ENCODE data around the gene FAM81B. TPM values are rescaled to one million over a fixed set of nuclear protein-coding genes. Genes with fewer than 3 reads are reported as not detected.

The FAM81B gene
- total and polyA plus RNA-seq, 2 donors (not counting 3 experiments of a cell fraction or from before 2014, with no cell fraction given), result not detected

- Histone ChIP-seq H4K20me1 (replicated peaks; ENCODE audit: control insufficient read depth, extremely low read depth, insufficient read depth, low read length) (no peaks in the 10 kb centered on the region), H2AFZ (ENCODE audit: low read depth, low read length) (no peak overlapping the region), H3K9me1 (replicated peaks; ENCODE audit: control insufficient read depth, extremely low read depth, insufficient read depth, low read length) (no peaks in the 10 kb centered on the region), H3K36me3 (ENCODE audit: control insufficient read depth in 2 of 2, extremely low read depth in 1 of 2, insufficient read depth in 2 of 2, low read length in 2 of 2) (peaks cover 16% of the 10 kb centered on the region in 2 experiments), H3K9me3 (replicated peaks; ENCODE audit: control insufficient read depth, insufficient read depth, low read length) (no peaks in the 10 kb centered on the region), H3K27me3 (ENCODE audit: control insufficient read depth in 2 of 2, insufficient read depth in 2 of 2, low read length in 2 of 2) (no peaks in the 10 kb centered on the region), H3K79me2 (ENCODE audit: control insufficient read depth, insufficient read depth, low read length) (no peaks in the 10 kb centered on the region), H3K27ac (ENCODE audit: insufficient read depth, low read depth, low read length) (no peak overlapping the region), H3K4me2 (ENCODE audit: insufficient read depth, low read length) (no peak overlapping the region), H3K4me1 (ENCODE audit: control insufficient read depth, extremely low read depth, insufficient read depth, low read length) (no peaks in the 10 kb centered on the region), H3K4me3 (replicated peaks in 1 of 3; ENCODE audit: insufficient read depth in 1 of 3, low read depth in 1 of 3, low read length in 3 of 3) (no peak overlapping the region), H3K9ac (replicated peaks; ENCODE audit: extremely low read depth, insufficient read depth, low read length) (no peak overlapping the region)
- DNase-seq (ENCODE audit: low read depth, low spot score) (no peak), FAIRE-seq (no peak)
- ChIA-PET POLR2A (no interaction called here), CTCF (no interaction called here)
- no peak for TF ChIP-seq POLR2AphosphoS5 (IDR thresholded peaks at IDR 0.05; ENCODE audit: insufficient read depth, low read depth, low read length)
- no peak for TF ChIP-seq MYC (IDR thresholded peaks at IDR 0.05; ENCODE audit: low read depth, low read length)
- TF ChIP-seq POLR2A (IDR thresholded peaks at IDR 0.05; ENCODE audit: low read depth, low read length), result no peak
- no peak for TF ChIP-seq EZH2 (IDR thresholded peaks at IDR 0.05; ENCODE audit: borderline replicate concordance, low read depth, low read length, severe bottlenecking)
- no peak for TF ChIP-seq MAX (IDR thresholded peaks at IDR 0.05; ENCODE audit: insufficient read depth, insufficient read length)
- TF ChIP-seq FOS (IDR thresholded peaks at IDR 0.05; ENCODE audit: borderline replicate concordance, insufficient read depth, low read length), result no peak
- TF ChIP-seq GATA2 (IDR thresholded peaks at IDR 0.05; ENCODE audit: insufficient read depth, insufficient read length, low read depth, low read length), result no peak
- no peak for TF ChIP-seq CTCF (IDR thresholded peaks at IDR 0.05; ENCODE audit: extremely low read depth in 1 of 2, insufficient read depth in 1 of 2, low read depth in 1 of 2, low read length in 2 of 2)
- TF ChIP-seq JUN (IDR thresholded peaks at IDR 0.05; ENCODE audit: borderline replicate concordance, insufficient read depth, insufficient read length, low read depth), result no peak
- dilution Hi-C loops (cut with MboI; ENCODE audit: extremely low pct_ligation_motif_present, low sequenced_read_pairs), result no loop called here
- intact Hi-C loops (cut with micrococcal nuclease), result no loop called here
- BruUV-seq (replicated peaks), result no TSS peak
These were observed 93.3 kb downstream of the FAM81B start for GRCh38 chr5:95484421-95484820.

All from endothelial cell of umbilical vein (primary cell).